ENCODE data around the gene RFTN1. TPM values are rescaled to one million over a fixed set of nuclear protein-coding genes. Genes with fewer than 3 reads are reported as not detected.

The RFTN1 gene
- total and polyA plus RNA-seq, 7 experiments from 2014 or later = 44.8 to 68.8 (median 53.2) TPM

GRCh38 chr3:16377196-16377595 lies 136.3 kb downstream of the RFTN1 start:
- DNase-seq (peak in 7 of 9 donors; percentile 59 to 85 (median 77)), ATAC-seq (peak; percentile 82)
- Histone ChIP-seq H3K27ac (ENCODE audit: low read depth, low read length) (peak overlapping the region; percentile 60), H3K27me3 (ENCODE audit: control insufficient read depth in 2 of 2, insufficient read depth in 2 of 2, low read length in 2 of 2) (no peaks in the 10 kb centered on the region), H3K4me3 (ENCODE audit: low read length) (peak overlapping the region; percentile 11), H3K36me3 (ENCODE audit: control insufficient read depth in 2 of 3, insufficient read depth in 3 of 3, low read length in 3 of 3) (peaks cover 0 to 4% (median 0%) of the 10 kb centered on the region in 3 experiments), H3K4me1 (ENCODE audit: control insufficient read depth in 2 of 2, insufficient read depth in 2 of 2, low read length in 2 of 2) (peaks cover 28 to 60% of the 10 kb centered on the region in 2 donors), H3K9me3 (ENCODE audit: control insufficient read depth in 2 of 3, low read length in 3 of 3) (no peaks in the 10 kb centered on the region)
- no peaks in the 10 kb centered on the region for H3K27me3 Mint-ChIP-seq
- ChIA-PET CTCF (interaction anchor here (0.7 to 1.1 kb wide), 3 partner anchors 37 to 174 kb away, joined by 3 read pairs; no protein-coding TSS in a partner anchor), POLR2A (interaction anchor here (0.7 to 2.8 kb wide), 12 partner anchors 10 to 139 kb away, joined by 3 to 10 read pairs (median 3); no protein-coding TSS in a partner anchor)
- peaks cover 0 to 15% (median 0%) of the 10 kb centered on the region in 11 donors for H3K9me3 Mint-ChIP-seq
- peak overlapping the region; percentile 84 to 98 (median 92) for H3K27ac Mint-ChIP-seq
- intact Hi-C loops (cut with micrococcal nuclease) = loop anchor here (1.0 to 10.0 kb wide), 9 partner anchors 39 to 772 kb away; partner anchors contain the start of genes RFTN1 (in 2 of the 2), BTD (in 1 of the 2), DPH3 (in 1 of the 2) and HACL1 (in 1 of the 2)
- peaks cover 49 to 98% (median 89%) of the 10 kb centered on the region in 7 donors for H3K4me1 Mint-ChIP-seq
- H3K4me3 Mint-ChIP-seq = peak overlapping the region; percentile 57 to 85 (median 76)
- H3K36me3 Mint-ChIP-seq = peaks cover 0 to 77% (median 25%) of the 10 kb centered on the region in 5 donors

- H3K27ac Mint-ChIP-seq = peak overlapping the region; percentile 76 to 96 (median 88)
- POLR2A ChIA-PET = interaction anchor here (0.9 to 2.7 kb wide), 4 partner anchors 19 to 120 kb away, joined by 3 to 6 read pairs (median 4); no protein-coding TSS in a partner anchor
- H3K36me3 ChIP-seq (ENCODE audit: control insufficient read depth in 2 of 3, insufficient read depth in 3 of 3, low read length in 3 of 3) = peaks cover 0 to 4% (median 0%) of the 10 kb centered on the region in 3 experiments
- intact Hi-C loops (cut with micrococcal nuclease) = loop anchor here (2.0 to 10.0 kb wide), 8 partner anchors 15 to 771 kb away; partner anchors contain the start of genes RFTN1 (in 2 of the 2), BTD (in 1 of the 2), DPH3 (in 1 of the 2) and HACL1 (in 1 of the 2)
- peaks cover 28 to 68% of the 10 kb centered on the region in 2 donors for H3K4me1 ChIP-seq (ENCODE audit: control insufficient read depth in 2 of 2, insufficient read depth in 2 of 2, low read length in 2 of 2)
- H3K4me1 Mint-ChIP-seq = peaks cover 50 to 99% (median 95%) of the 10 kb centered on the region in 7 donors
- ATAC-seq = no peak
- H3K27me3 Mint-ChIP-seq = no peaks in the 10 kb centered on the region
- no peaks in the 10 kb centered on the region for H3K27me3 ChIP-seq (ENCODE audit: control insufficient read depth in 2 of 2, insufficient read depth in 2 of 2, low read length in 2 of 2)
- no peak overlapping the region for H3K4me3 ChIP-seq (ENCODE audit: low read length)
- H3K27ac ChIP-seq (ENCODE audit: low read depth, low read length) = peak overlapping the region; percentile 56
- DNase-seq = no peak
- peaks cover 0 to 69% (median 18%) of the 10 kb centered on the region in 5 donors for H3K36me3 Mint-ChIP-seq
- H3K4me3 Mint-ChIP-seq = peak overlapping the region in 8 of 10 donors; percentile 44 to 85 (median 78)
- H3K9me3 Mint-ChIP-seq = peaks cover 0 to 15% (median 0%) of the 10 kb centered on the region in 11 donors
- H3K9me3 ChIP-seq (ENCODE audit: control insufficient read depth in 2 of 3, low read length in 3 of 3) = no peaks in the 10 kb centered on the region
- CTCF ChIA-PET = interaction anchor here (1.0 kb wide), 1 partner anchor 50 kb away, joined by 4 read pairs; no protein-coding TSS in a partner anchor
These were observed 137.6 kb downstream of the RFTN1 start for GRCh38 chr3:16375891-16376290.

GRCh38 chr3:16374935-16375245 lies 138.6 kb downstream of the RFTN1 start:
- Histone ChIP-seq H3K36me3 (ENCODE audit: control insufficient read depth in 2 of 3, insufficient read depth in 3 of 3, low read length in 3 of 3) (peaks cover 0 to 7% (median 0%) of the 10 kb centered on the region in 3 experiments), H3K27me3 (ENCODE audit: control insufficient read depth in 2 of 2, insufficient read depth in 2 of 2, low read length in 2 of 2) (no peaks in the 10 kb centered on the region), H3K27ac (ENCODE audit: low read depth, low read length) (peak overlapping the region; percentile 56), H3K4me1 (ENCODE audit: control insufficient read depth in 2 of 2, insufficient read depth in 2 of 2, low read length in 2 of 2) (peaks cover 28 to 61% of the 10 kb centered on the region in 2 donors), H3K9me3 (ENCODE audit: control insufficient read depth in 2 of 3, low read length in 3 of 3) (no peaks in the 10 kb centered on the region), H3K4me3 (ENCODE audit: low read length) (no peak overlapping the region)
- DNase-seq (no peak), ATAC-seq (no peak)
- H3K27ac Mint-ChIP-seq = peak overlapping the region; percentile 76 to 96 (median 88)
- ChIA-PET CTCF (interaction anchor here (1.0 to 1.2 kb wide), 2 partner anchors 49 to 137 kb away, joined by 4 to 5 read pairs; no protein-coding TSS in a partner anchor), POLR2A (interaction anchor here (1.1 to 2.7 kb wide), 2 partner anchors 23 to 86 kb away, joined by 3 to 6 read pairs; no protein-coding TSS in a partner anchor)
- intact Hi-C loops (cut with micrococcal nuclease) = loop anchor here (2.0 to 10.0 kb wide), 5 partner anchors 14 to 770 kb away; partner anchors contain the start of genes BTD (in 1 of the 2) and HACL1 (in 1 of the 2)
- H3K27me3 Mint-ChIP-seq = no peaks in the 10 kb centered on the region
- peaks cover 52 to 100% (median 96%) of the 10 kb centered on the region in 7 donors for H3K4me1 Mint-ChIP-seq
- H3K9me3 Mint-ChIP-seq = peaks cover 0 to 15% (median 0%) of the 10 kb centered on the region in 11 donors
- peaks cover 0 to 66% (median 25%) of the 10 kb centered on the region in 5 donors for H3K36me3 Mint-ChIP-seq
- H3K4me3 Mint-ChIP-seq = peak overlapping the region; percentile 25 to 85 (median 77)

GRCh38 chr3:16374047-16374934 lies 139.2 kb downstream of the RFTN1 start:
- Mint-ChIP-seq H3K4me3 (peak overlapping the region; percentile 25 to 85 (median 77)), H3K27me3 (no peaks in the 10 kb centered on the region), H3K9me3 (peaks cover 0 to 12% (median 0%) of the 10 kb centered on the region in 11 donors), H3K36me3 (peaks cover 0 to 67% (median 31%) of the 10 kb centered on the region in 5 donors), H3K4me1 (peaks cover 52 to 100% (median 96%) of the 10 kb centered on the region in 7 donors), H3K27ac (peak overlapping the region; percentile 76 to 96 (median 88))
- intact Hi-C loops (cut with micrococcal nuclease) = loop anchor here (2.0 to 10.0 kb wide), 3 partner anchors 13 to 769 kb away; partner anchors contain the start of genes BTD (in 1 of the 2) and HACL1 (in 1 of the 2)
- Histone ChIP-seq H3K9me3 (ENCODE audit: control insufficient read depth in 2 of 3, low read length in 3 of 3) (no peaks in the 10 kb centered on the region), H3K4me3 (ENCODE audit: low read length) (no peak overlapping the region), H3K36me3 (ENCODE audit: control insufficient read depth in 2 of 3, insufficient read depth in 3 of 3, low read length in 3 of 3) (peaks cover 0 to 13% (median 0%) of the 10 kb centered on the region in 3 experiments), H3K27me3 (ENCODE audit: control insufficient read depth in 2 of 2, insufficient read depth in 2 of 2, low read length in 2 of 2) (no peaks in the 10 kb centered on the region), H3K27ac (ENCODE audit: low read depth, low read length) (peak overlapping the region; percentile 56), H3K4me1 (ENCODE audit: control insufficient read depth in 2 of 2, insufficient read depth in 2 of 2, low read length in 2 of 2) (peaks cover 28 to 60% of the 10 kb centered on the region in 2 donors)
- POLR2A ChIA-PET = interaction anchor here (1.1 to 2.7 kb wide), 2 partner anchors 23 to 85 kb away, joined by 3 to 6 read pairs; no protein-coding TSS in a partner anchor
- DNase-seq (peak in 7 of 9 donors; percentile 24 to 46 (median 31)), ATAC-seq (peak; percentile 43)
- CTCF ChIA-PET = interaction anchor here (1.2 kb wide), 1 partner anchor 137 kb away, joined by 5 read pairs; no protein-coding TSS in a partner anchor

- H3K36me3 ChIP-seq (ENCODE audit: control insufficient read depth in 2 of 3, insufficient read depth in 3 of 3, low read length in 3 of 3) = peaks cover 0 to 21% (median 0%) of the 10 kb centered on the region in 3 experiments
- H3K4me3 ChIP-seq (ENCODE audit: low read length) = no peak overlapping the region
- peaks cover 20 to 55% of the 10 kb centered on the region in 2 donors for H3K4me1 ChIP-seq (ENCODE audit: control insufficient read depth in 2 of 2, insufficient read depth in 2 of 2, low read length in 2 of 2)
- no peaks in the 10 kb centered on the region for H3K27me3 ChIP-seq (ENCODE audit: control insufficient read depth in 2 of 2, insufficient read depth in 2 of 2, low read length in 2 of 2)
- CTCF ChIA-PET = no interaction called here
- ATAC-seq = no peak
- Mint-ChIP-seq H3K4me3 (peak overlapping the region in 9 of 10 donors; percentile 9 to 85 (median 53)), H3K9me3 (peaks cover 0 to 6% (median 0%) of the 10 kb centered on the region in 11 donors), H3K4me1 (peaks cover 49 to 92% (median 91%) of the 10 kb centered on the region in 7 donors), H3K36me3 (peaks cover 0 to 63% (median 35%) of the 10 kb centered on the region in 5 donors), H3K27me3 (no peaks in the 10 kb centered on the region), H3K27ac (peak overlapping the region; percentile 62 to 96 (median 89))
- no peaks in the 10 kb centered on the region for H3K9me3 ChIP-seq (ENCODE audit: control insufficient read depth in 2 of 3, low read length in 3 of 3)
- DNase-seq = no peak
- intact Hi-C loops (cut with micrococcal nuclease) = loop anchor here (5.0 to 10.0 kb wide), 2 partner anchors 36 to 769 kb away; partner anchors contain the start of genes BTD (in 1 of the 2) and HACL1 (in 1 of the 2)
- POLR2A ChIA-PET = interaction anchor here (2.7 kb wide), 1 partner anchor 84 kb away, joined by 6 read pairs; no protein-coding TSS in a partner anchor
- H3K27ac ChIP-seq (ENCODE audit: low read depth, low read length) = no peak overlapping the region
These were observed 140.1 kb downstream of the RFTN1 start for GRCh38 chr3:16373341-16373946.

Data from naive thymus-derived CD4-positive, alpha-beta T cell (primary cell).